ENCODE data around the gene ZIC1.

GRCh38 chr3:147423537-147423797 lies 14.3 kb downstream of the ZIC1 start:
- TF ChIP-seq CTCF (IDR thresholded peaks at IDR 0.05): no peak
- no peak for TF ChIP-seq POLR2A (IDR thresholded peaks at IDR 0.05)
